CD4-positive, alpha-beta T cell treated with Interleukin-17A for 1 hour (primary cell): ENCODE data around the gene IL36G.
"Not testable (repeated sequence)": the region's sequence is repeated elsewhere in the genome, so short reads cannot be mapped to it uniquely, and the experiment has no call there.

Experiments used
- DNase-seq: peaks from one replicate; pipeline ENCODE4 v3.0.0-alpha.2; 2020

Gene IL36G

GRCh38 chr2:112977559-112978056 is at the start of gene IL36G:
Gene IL36G, plus strand, starts transcription at chr2:112978006. Its CDS starts 633 bp downstream, at chr2:112978639.
- DNase-seq, result no peak

GRCh38 chr2:112933261-112933660 is 44.5 kb upstream of the IL36G start:
- no peak for DNase-seq

- not testable (repeated sequence) for DNase-seq
These were observed 43.7 kb upstream of the IL36G start for GRCh38 chr2:112934117-112934516.

- DNase-seq, result no peak
These were observed 40.9 kb upstream of the IL36G start for GRCh38 chr2:112936927-112937232.

GRCh38 chr2:112938904-112939303 is 38.9 kb upstream of the IL36G start:
- DNase-seq, result peak; percentile 35

- DNase-seq, result no peak
These were observed 38.4 kb upstream of the IL36G start for GRCh38 chr2:112939425-112939824.

GRCh38 chr2:112940859-112941625 is 36.8 kb upstream of the IL36G start:
- no peak for DNase-seq

- DNase-seq, result peak; percentile 70
These were observed 35.8 kb upstream of the IL36G start for GRCh38 chr2:112941753-112942653.

- DNase-seq, result no peak
These were observed 35.2 kb upstream of the IL36G start for GRCh38 chr2:112942654-112943002.

- DNase-seq, result no peak
These were observed 32.8 kb upstream of the IL36G start for GRCh38 chr2:112944971-112945370.

- DNase-seq, result no peak
These were observed 31.7 kb upstream of the IL36G start for GRCh38 chr2:112946086-112946485.

- no peak for DNase-seq
These were observed 30.4 kb upstream of the IL36G start for GRCh38 chr2:112947374-112947773.

- no peak for DNase-seq
These were observed 28.4 kb upstream of the IL36G start for GRCh38 chr2:112949456-112949855.

GRCh38 chr2:112954364-112954763 is 23.4 kb upstream of the IL36G start:
- no peak for DNase-seq

GRCh38 chr2:112957511-112957910 is 20.3 kb upstream of the IL36G start:
- DNase-seq, result no peak

GRCh38 chr2:112958428-112959108 is 19.2 kb upstream of the IL36G start:
- DNase-seq, result peak; percentile 56

GRCh38 chr2:112959109-112959812 is 18.5 kb upstream of the IL36G start:
- no peak for DNase-seq

GRCh38 chr2:112960230-112960825 is 17.5 kb upstream of the IL36G start:
- no peak for DNase-seq

GRCh38 chr2:112962308-112963175 is 15.3 kb upstream of the IL36G start:
- no peak for DNase-seq

- no peak for DNase-seq
These were observed 10.8 kb upstream of the IL36G start for GRCh38 chr2:112967023-112967422.

GRCh38 chr2:112972423-112973086 is 5.3 kb upstream of the IL36G start:
- no peak for DNase-seq
